ENCODE data around the gene SLC19A1. TPM values are rescaled to one million over a fixed set of nuclear protein-coding genes. Genes with fewer than 3 reads are reported as not detected.

SLC19A1 gene
- polyA plus RNA-seq, 3 donors = 41.7 to 62.4 (median 53.5) TPM

Other genes with a start within 250 kb of the SLC19A1 start
- 100 to 1,000 TPM; 101 to 232 (median 169) TPM for gene COL18A1, start 137.3 kb downstream of the SLC19A1 start, polyA plus RNA-seq (ENCODE audit: insufficient read length in 3 of 3)
- gene PCBP3, start 101.3 kb upstream of the SLC19A1 start, polyA plus RNA-seq (ENCODE audit: insufficient read length in 3 of 3) = 1 to 10 TPM; 1.7 to 2.5 (median 2.4) TPM

Measured in renal cortex interstitium (tissue), 3 donors.